Measurements from ENCODE around the gene NEDD8.
"Not testable (repeated sequence)": the region's sequence is repeated elsewhere in the genome, so short reads cannot be mapped to it uniquely, and the experiment has no call there.

Gene NEDD8

DNA sequence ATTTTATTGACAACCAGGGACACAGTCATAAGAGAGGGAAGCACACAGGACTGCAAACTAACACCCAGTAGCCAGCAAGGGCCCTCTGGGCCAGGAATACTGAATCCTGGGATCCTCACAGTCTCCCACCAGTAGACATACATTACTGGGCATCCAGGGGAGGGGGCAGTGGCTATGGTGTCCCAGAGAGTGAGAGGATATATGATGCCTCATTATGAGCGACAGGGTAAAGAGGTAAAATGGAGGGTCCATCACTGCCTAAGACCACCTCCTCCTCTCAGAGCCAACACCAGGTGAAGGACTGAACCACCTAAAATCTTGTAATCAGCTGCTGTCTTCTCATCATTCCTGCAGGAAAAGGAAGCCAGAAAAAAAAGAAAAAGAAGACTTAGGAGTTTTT, 15.3 kb downstream of the NEDD8 start:
- not testable (repeated sequence) for DNase-seq

- DNase-seq: no peak
These were observed 15.8 kb downstream of the NEDD8 start for GRCh38 chr14:24216345-24216699.

- DNase-seq: peak; percentile 87
These were observed 16.4 kb downstream of the NEDD8 start, which contains the start of gene MDP1 for GRCh38 chr14:24215495-24216344. Gene MDP1, minus strand, starts transcription at chr14:24216066. Its CDS starts 111 bp downstream, at chr14:24215955.

DNA sequence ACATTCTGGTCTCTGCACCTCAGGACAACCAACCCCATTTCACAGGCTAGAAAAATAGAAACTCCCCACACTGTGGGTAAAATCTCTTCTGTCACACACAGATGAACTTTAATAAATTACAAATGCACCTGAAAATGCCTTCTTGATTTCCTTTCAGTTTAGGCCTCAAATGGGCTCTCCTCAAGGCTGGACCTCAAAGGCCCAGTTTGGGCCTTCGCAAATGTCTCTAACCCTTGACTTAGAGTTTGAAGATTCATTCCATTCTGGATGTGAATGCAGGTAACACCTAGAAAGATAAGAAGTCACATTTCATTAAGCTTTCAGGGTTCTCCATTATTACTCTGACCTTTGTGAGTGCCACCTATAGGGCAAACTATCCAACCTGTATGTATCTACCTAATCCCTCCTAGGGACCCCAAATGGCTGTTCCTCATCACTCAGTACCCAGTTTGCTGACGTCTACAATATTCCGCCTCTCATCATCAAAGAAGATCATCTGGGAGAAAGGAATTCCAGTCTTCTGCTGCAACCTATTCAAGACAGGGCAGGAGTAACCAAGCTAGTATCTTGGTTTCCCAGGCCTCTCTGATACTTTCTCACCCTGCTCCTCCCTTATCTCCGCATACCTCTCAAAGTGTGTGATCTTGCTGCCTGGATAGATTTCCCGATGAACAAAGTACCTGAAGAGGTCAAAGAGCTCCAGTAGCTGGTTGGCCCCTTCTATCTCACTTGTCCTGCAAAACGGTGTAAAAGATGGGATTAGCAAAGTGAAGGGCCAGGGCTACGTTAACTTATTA, 18.1 kb downstream of the NEDD8 start:
- DNase-seq: no peak

GRCh38 chr14:24212924-24213865, 19.0 kb downstream of the NEDD8 start, which contains the start of gene CHMP4A:
Gene CHMP4A, minus strand, starts transcription at chr14:24213488. Its CDS starts 49 bp downstream, at chr14:24213439.
- DNase-seq: peak; percentile 91

GRCh38 chr14:24211311-24211710, 20.9 kb downstream of the NEDD8 start:
- no peak for DNase-seq

DNA sequence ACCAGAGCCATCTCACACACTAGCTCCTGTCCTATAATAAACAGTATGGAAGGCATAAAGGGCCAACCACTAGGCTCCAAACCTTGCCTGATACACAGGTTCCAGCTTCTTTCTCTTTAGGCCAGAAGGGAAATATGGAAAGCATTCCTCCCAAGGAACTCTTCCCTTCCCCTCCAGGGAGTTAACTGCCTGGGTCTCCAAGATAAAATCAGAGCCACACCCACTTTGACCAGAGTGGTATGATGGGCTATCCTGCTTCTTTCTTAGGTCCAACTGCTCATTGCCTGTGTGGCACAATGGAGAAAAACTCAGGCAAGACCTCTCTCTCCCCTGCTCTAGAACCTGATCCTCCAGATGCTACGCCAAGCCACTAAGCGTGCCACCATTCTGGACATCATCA, 24.5 kb downstream of the NEDD8 start:
- DNase-seq: no peak

DNA sequence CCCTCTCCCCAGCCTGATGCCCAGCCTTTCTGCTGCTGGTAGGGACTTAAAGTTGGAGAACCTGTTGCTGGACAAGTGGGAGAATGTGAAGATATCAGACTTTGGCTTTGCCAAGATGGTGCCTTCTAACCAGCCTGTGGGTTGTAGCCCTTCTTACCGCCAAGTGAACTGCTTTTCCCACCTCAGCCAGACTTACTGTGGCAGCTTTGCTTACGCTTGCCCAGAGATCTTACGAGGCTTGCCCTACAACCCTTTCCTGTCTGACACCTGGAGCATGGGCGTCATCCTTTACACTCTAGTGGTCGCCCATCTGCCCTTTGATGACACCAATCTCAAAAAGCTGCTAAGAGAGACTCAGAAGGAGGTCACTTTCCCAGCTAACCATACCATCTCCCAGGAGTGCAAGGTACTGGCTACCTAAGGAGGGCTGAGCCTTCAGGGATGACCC, 25.0 kb downstream of the NEDD8 start:
- no peak for DNase-seq

- no peak for DNase-seq
These were observed 25.7 kb downstream of the NEDD8 start for GRCh38 chr14:24206260-24207103.

DNA sequence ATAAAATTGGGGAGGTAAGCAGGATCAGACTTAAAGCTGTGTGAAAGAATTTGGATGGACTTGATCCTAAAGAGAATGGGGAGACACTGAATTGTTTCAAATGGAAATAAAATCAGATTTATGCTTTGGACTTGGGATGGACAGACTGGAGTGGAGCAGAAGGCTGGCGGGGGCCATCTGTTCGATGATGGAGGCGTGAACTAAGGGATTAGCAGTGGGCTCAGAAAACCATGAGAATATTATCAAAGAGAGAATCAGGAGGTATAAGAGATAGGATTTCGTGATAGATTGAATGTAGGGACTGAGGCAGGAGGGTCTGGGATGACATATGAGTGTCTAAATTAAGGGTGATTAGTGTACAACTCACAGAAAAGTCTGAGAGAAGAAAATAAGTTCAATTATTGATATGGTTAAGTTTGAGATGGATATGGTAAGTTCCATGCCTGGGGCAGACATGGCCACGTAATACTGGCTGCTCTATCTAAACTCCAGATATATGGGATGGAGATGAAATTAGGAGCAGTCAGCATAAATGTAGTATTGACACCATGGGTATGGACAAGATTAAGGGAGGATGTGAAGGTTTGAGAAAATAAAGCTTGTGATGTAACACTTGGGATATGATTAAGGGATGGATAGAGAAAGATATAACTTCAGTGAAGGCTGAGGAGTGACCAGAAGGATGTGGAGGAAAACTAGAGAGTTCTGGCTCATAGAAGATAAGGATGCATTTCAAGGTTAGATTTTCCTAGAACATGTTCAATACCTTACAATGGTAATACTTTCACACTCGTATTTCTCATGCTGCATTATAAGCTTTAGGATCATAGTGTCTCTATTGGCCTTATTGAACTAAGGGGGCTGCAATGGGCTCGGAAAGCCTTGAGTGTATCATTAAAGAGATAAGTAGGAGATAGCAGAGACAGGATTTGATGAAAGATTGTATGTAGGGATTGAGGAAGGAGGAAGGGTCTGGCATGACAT, 27.7 kb downstream of the NEDD8 start:
- DNase-seq: no peak

DNA sequence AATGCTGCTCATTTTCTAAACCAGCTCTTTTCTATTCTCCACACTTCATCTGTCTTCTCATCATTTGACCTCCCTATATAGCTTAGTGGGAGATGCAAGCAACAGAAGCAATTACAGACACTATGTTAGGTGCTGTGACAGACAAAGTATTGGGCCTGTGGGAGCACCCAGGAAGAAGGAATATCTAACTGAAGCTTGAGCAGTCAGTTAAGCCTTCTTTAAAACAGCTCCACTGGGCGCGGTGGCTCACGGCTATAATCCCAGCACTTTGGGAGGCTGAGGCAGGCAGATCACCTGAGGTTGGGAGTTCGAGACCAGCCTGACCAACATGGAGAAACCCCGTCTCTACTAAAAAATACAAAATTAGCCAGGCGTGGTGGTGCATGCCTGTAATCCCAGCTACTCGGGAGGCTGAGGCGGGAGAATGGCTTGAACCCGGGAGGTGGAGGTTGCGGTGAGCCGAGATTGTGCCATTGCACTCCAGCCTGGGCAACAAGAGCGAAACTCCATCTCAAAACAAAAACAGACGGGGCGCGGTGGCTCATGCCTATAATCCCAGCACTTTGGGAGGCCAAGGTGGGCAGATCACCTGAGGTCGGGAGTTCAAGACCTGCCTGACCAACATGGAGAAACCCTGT, 28.8 kb downstream of the NEDD8 start:
- DNase-seq: not testable (repeated sequence)

DNA sequence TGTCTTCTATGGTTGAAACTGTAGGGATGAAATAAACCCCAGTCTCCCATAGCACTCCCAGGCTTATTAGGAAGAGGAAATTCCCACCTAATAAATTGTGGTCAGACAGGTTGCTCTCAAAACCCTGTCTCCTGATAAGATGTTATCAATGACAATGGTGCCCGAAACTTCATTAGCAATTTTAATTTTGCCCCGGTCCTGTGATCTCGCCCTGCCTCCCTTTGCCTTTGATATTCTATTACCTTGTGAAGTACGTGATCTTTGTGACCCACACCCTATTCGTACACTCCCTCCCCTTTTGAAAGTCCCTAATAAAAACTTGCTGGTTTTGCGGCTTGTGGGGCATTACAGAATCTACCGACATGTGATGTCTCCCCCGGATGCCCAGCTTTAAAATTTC, 29.6 kb downstream of the NEDD8 start:
- DNase-seq: not testable (repeated sequence)

DNA sequence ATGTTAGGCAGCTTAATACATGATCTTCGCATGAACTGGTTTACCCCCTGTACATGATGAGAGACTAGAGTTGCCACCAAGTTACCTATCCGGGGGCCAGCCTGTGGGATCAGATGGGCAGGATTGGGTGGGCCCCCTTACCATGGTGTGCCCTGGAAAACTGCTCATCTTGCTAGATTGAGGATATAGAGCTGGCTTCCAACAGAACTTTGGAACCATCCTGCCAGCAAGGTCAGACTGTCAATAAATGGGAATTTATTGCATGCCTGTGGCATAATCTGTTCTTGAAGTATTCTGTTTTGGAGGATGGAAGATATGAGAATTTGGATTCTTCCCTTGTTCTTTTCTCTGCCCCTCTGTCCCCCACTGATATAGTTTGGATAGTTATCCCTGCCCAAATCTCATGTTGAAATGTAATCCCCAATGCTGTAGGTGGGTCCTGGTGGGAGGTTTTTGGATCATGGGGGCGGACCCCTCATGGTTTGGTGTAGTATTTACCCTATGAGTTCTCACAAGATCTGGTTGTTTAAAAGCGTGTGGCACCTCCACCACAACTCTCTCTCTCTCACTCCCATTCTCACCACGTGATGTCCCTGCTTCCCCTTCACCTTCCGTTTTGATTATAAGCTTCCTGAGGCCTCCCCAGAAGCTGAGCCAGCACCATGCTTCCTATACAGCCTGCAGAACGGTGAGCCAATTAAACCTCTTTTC, 33.2 kb downstream of the NEDD8 start:
- no peak for DNase-seq

- no peak for DNase-seq
These were observed 35.1 kb downstream of the NEDD8 start for GRCh38 chr14:24197056-24197450.

GRCh38 chr14:24196071-24197055, 35.8 kb downstream of the NEDD8 start:
- no peak for DNase-seq

DNA sequence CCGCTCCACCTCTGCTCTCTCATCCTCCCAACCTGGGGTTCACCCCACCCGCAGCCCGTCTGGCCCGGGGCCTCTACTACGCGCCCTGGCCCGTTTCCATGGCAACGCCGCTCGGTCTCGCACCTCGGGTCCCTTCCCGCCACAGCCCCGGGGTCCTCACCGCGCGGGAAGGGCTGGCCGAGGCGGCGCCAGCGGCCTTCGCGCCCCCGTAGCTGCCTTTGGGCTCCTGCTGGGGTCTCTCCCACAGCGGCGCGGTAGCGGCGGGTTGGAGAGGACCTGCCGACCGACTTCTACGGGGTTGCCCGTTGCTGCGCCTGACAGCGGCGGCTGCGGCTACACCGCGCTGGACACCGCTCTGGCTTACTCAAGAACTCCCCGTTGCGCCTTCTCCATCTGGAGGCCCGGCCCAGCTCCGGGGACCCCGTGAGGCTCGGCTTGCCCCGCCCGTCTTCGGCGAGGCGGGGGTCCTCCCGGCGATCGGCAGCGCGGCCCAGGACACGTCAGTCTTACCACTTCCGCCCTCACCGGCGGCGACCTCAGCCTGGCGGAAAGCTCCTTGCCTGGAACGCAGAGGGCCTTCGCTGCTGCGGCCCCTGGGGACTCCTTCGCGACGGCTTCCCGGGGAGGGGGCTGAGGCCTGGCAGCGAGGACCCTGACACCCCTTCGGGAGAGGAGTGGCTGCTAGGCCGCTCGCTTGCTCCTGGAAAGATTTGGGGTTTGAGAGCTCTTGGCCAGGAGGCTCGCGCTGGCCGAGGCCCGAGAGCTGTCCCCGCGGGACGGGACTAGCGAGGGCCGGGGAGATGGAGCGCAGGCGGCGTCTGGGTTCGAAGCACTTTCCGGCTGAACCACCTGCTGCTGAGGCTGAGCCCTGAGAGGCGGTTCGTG, 36.7 kb downstream of the NEDD8 start, which contains the start of gene TM9SF1:
TM9SF1 (minus strand) TSS at position 256 of the 885 bp plus-strand sequence. CDS start 422 bp downstream, outside the sequence.
- DNase-seq: peak; percentile 91

DNA sequence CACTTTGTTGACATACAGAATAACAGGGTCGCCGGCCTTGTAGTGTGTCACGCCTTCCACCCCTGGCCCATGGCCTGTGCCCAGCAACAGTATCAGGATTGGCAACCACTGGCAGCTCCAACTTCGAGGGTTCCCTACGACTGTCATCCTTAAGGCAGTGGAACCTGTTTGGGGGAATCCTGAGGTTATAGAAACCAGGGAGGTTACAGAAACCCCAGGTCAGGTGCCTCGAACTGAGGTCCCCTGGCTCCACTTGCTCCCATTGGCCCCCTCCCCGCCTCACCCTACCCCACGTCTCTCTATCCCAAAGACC, 37.3 kb downstream of the NEDD8 start:
- DNase-seq: no peak
